CD4-positive, alpha-beta T cell treated with Interleukin-12 subunit alpha and Interleukin-12 subunit beta, for 1 hour (primary cell): ENCODE measurements around the gene JPH3.

Experiments used
- DNase-seq: peaks from one replicate; pipeline ENCODE4 v3.0.0-alpha.2; 2020

JPH3 gene

DNA sequence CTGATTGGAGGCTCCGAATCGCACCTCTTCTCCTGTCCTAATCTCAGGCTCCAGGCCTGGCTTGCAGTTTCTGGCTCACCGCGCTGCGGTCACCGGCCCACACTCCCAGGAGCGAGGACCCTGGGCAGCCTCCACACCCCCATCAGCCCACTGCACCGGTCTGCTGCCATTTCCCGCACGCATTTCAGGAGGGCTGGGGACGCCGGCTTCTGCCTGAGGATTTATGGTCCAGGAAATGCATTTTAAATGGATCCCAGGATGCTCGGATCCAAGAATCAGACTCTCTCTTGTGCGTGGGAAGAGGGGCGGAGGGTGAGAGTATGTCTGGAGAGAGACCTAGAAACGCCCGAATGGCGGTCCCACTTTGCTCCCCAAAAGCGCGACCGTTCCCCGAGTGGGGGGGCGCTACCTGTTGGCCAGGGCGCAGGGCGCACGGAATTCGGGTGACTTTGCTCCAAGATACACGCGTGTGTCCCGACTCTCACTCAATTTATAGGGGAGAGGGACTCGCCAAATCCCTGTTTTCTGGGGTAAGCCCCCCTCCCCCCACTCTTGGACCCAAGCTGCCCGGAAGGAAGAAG, 817 bp upstream of the JPH3 start:
- DNase-seq: no peak

DNA sequence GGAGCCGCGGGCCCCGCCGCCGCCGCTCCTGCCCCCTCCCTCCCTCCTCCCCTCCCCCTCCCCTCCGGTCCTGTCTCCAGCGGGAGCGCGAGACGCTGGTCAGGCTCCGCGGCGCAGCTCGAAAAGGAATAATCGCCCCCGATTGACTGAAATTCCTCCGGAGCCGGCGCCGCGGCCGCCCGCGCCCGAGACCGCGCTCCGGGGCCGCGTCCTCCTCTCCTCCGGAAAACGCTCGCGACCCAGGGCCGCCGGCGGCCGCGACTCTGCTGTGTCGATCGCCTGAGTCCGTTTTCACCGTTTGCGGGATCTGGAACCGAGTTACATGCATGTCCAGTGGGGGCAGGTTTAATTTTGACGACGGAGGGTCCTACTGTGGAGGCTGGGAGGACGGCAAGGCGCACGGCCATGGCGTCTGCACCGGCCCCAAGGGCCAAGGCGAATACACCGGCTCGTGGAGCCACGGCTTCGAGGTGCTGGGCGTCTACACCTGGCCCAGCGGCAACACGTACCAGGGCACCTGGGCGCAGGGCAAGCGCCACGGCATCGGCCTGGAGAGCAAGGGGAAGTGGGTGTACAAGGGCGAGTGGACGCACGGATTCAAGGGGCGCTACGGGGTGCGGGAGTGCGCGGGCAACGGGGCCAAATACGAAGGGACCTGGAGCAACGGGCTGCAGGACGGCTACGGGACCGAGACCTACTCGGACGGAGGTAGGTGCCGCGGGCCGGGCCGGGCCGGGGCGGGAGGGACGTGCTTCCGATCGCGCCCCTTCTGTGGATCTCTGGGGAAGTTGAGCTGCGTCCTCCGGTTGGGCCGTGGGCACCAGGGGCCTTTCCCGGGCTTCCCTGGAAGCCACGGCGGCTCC, 744 bp downstream of the JPH3 start:
- no peak for DNase-seq

DNA sequence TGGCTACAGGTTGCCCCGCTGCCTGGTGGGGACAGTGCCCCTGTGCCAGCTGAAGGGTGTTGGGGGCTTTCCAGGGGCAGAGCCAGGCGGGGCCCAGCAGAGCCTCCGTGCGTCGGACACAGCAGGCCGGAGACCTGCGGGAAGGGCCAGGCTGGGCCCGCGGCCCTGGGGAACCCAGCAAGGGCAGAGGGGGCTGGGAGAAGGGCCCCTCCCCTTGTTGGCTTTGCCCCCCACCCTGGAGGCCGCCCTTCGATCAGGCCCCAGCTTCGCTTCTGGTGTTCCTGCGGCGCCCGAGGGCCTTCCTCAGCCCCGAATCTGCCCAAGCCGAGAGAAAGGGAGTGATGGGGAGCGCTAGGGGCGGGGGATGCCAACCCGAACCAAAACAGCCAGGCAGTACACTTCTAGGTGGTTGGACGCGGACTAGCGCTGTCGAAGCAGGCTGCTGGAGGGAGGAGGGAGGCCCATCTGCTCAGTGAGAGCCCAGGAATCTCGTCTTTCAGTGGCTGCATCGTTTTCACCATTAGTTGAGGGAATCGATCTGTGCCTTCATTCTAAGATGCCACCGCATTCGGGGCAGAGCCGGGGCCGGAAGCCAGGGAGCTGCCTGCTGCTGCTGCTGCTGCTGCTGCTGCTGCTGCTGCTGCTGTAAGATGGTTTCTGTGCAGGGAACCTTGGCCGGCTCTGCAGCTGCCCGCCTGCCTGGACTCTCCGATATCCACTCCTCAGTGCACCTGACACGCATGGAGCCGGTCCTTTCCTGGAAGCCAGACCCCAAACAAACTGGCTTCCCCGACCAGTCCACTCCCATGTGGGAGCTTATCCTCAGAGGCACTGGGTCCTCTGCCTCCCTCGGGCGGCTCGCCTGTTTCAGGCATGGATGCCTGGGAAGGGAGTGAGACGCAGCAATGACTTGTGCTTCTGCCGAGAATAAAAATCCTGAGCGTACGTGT, 1.7 kb downstream of the JPH3 start:
- no peak for DNase-seq

GRCh38 chr16:87604634-87605111, 2.4 kb downstream of the JPH3 start:
- no peak for DNase-seq

DNA sequence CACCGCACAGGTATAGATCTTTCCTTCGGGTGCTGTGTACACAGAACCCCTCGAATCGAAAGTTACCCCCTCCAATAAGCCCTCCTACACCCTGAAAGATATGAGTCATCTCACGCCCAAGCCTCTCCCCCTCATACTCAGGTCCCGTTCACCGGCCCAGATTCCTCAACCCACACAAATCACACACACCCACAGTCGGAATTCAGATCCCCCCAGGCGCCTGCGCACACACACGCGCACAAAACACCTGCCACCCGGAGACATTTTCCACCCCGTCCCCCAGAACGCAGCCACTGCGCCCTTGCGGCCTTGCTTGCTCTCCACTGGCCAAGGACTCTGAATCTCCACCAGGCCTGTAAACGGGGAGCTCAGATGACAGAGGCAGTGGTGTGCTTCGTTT, 4.9 kb downstream of the JPH3 start:
- DNase-seq: no peak

GRCh38 chr16:87607871-87608270, 5.6 kb downstream of the JPH3 start:
- no peak for DNase-seq

GRCh38 chr16:87608400-87608985, 6.2 kb downstream of the JPH3 start:
- peak; percentile 15 for DNase-seq

DNA sequence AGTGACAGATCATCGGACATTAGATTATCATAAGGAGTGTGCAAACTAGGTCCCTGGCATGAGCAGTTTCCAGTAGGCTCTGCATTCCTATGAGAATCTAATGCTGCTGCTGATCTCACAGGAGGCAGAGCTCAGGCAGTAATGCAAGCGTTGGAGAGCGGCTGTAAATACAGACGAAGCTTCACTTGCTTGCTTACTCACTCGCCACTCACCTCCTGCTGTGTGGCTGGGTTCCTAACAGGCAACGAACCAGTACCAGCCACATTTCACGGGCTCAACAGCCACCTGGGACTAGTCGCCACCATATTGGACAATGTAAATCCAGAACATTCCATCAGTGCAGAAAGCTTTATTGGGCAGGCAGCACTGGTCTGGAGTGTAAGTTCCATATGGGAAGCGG, 7.7 kb downstream of the JPH3 start:
- DNase-seq: no peak

DNA sequence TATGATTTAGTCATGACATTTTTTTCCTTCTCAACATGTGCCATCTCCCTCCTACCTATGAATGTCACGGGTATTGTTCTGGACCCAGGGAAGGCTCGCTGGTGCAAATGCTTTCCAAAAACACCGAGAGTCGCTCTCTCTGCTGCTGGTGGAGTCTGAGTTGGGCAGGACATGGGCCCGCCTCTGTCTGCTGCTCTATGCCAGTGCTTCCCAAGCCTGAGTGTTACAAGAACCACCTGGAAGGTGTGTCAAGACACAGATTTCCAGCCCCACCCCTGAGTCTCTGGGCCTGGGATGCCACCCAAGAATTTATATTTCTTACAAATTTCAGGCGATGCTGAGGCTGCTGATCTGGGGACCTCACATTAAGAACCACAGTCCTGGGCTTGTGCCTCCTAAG, 9.1 kb downstream of the JPH3 start:
- DNase-seq: no peak

DNA sequence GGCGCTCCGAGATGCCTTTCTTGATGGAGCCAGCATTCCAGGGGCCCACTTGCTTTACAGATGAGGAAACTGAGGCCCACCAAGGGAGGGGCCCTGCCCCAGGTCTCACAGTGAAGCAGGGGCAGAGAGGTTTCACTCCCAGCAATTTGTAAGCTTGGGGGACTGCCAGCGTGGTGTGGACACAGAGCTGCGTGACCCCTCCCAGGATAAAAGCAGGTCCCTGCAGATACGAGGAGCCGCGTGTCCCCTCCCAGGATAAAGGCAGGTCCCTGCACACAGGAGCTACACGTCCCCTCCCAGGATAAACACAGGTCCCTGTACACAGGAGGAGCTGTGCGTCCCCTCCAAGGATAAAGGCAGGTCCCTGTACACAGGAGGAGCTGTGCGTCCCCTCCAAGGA, 11.7 kb downstream of the JPH3 start:
- no peak for DNase-seq

DNA sequence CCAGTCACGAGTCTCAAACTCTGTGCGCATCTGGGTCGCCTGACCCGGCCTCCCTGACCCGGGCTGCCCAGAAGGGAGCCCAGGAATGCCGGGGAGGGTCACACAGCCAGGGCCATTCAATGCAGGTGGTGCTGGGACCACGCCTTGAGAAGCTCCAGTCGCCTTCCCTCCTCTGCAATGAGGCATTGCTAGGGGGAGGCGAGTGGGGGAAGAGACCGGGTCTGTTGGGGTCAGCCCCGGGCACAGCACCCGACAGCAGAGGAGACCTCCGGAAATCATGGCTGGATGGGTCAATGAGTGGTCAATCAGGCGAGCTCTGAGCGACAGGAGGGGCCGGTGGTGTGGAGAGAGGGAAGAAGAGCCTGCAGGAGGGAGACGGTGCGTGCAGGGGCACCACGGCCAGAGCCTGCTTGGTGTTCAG, 13.3 kb downstream of the JPH3 start:
- DNase-seq: no peak

GRCh38 chr16:87616556-87616955, 14.2 kb downstream of the JPH3 start:
- no peak for DNase-seq

- DNase-seq: no peak
Measured at GRCh38 chr16:87618216-87618615, 15.9 kb downstream of the JPH3 start.

DNA sequence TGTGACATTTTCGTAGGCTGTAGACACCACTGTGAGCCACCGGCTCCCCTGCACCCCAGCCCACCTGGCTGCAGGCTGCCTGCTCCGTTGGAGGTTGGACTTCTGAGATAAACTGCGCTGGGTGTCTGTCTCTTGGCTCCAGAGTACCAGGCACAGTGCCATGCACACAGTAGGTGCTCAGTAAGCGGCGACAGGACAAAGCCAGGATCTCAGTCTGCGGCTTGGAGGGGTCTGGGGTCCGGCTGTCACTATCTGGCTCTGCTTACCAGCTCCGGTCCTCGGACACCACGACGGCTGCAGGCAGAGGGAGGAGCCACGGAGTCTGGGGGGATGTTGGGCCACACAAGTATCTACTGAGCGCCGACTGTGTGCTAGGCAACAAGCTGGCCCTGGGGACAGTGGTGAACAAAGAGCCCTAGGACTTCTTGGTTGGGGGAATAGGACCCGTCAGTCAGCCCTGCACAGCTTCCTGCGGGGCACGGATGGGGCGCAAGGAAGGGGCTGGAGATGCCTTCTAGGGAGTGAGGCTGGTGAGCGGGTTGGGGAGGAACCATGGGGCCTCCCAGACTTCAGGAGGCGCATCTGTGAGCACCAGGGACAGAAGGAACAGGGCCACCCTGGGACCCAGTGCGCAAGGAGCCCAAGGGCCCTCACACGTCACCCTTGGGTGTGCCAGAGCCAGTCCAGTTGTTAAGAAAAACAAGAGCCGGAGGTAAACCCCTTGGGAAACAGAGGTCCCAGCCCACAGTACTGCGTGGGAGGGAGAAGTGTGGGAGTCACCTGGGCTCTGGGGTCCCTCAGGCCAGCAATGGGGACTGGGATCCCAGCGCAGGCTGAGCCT, 17.3 kb downstream of the JPH3 start:
- DNase-seq: no peak

DNA sequence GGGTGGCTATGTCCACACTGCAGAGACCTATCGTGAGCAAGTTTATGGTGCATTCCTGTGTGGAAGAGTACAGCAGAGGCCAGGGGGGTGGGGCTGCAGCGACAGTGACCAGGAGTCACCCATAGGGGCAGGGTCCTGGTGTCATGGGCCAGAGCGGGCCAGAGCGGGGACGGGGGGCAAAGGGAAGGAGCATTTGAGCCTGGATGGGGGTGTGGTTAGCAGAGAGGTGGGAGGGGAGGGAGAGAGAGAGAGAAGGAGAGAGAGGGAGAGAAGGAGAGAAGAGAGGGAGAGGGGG, 17.8 kb downstream of the JPH3 start:
- no peak for DNase-seq

DNA sequence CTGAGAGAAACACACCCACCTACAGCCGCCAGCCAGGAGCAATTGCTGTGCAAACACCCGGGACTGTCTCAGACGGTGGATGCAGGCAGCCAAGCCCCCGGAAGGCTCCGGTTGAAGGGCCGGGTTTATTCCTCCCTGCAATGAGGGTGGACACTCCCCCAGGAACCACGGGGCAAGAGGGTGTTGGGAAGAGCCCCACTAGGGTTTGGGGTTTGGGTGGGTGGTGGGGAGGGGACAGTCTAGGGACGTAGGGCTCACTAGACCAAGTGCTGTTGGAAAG, 19.2 kb downstream of the JPH3 start:
- no peak for DNase-seq

DNA sequence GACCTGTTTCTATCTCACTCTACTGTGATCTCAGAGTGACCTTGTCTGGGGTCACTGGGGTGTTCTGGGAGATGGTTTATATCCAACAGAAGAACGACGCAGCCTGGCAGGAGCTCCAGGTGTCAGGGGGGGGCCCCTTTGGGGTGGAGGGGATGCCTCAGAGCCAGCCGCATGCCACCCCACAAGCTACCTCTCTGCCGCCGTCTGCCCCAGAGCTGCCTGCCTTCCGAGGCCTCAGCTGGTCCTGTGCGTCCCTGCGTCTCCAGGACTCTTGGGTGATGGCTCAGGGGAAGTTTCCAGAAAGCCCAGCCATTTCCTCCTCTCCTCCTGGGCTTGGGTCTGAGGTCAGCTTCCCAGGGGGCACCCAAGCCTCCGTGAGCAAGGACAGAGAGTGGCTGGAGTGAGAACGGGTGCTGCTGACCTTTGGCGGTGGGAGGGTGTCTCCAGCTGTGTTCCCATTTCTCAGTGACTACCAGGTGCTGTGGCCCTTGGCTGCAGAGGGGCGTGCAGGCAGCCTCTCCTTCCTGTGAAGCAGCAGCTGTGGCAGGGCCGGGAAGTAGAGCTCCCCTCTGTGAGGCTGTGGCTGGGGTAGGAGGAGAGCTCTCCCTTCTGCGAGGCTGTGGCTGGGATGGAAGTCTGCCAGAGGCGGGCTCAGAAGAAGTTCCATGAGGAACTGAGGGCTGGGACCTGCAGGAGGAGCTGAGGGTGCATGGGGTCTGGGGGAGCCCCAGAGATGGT, 19.8 kb downstream of the JPH3 start:
- no peak for DNase-seq

DNA sequence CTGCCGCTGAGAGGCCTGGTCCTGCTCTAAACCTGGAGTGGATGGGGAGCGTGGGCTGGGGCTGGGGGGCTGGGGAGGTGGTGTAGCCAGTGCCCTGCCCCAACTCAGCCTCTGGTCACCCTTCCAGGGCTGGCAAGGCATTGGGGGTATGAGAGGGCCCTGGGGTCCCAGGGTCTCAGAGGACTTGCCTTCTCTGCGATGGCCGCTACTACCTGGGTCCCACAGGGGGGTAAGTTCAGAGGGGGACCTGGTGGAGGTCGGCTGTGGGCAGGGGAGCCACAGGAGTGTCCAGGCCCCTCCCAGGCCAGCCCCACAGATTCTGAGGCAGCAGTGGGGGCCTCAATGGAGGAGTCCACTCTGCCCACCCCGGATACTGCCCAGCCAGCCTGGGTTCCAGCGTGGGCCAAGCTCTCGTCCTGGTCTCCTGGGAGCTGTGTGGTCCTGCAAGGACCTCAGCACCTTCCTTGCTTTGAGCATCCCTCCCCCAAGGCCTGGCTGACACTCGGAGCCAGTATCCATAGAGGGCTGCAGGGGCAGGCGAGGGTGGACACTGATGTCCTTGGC, 20.5 kb downstream of the JPH3 start:
- DNase-seq: no peak

DNA sequence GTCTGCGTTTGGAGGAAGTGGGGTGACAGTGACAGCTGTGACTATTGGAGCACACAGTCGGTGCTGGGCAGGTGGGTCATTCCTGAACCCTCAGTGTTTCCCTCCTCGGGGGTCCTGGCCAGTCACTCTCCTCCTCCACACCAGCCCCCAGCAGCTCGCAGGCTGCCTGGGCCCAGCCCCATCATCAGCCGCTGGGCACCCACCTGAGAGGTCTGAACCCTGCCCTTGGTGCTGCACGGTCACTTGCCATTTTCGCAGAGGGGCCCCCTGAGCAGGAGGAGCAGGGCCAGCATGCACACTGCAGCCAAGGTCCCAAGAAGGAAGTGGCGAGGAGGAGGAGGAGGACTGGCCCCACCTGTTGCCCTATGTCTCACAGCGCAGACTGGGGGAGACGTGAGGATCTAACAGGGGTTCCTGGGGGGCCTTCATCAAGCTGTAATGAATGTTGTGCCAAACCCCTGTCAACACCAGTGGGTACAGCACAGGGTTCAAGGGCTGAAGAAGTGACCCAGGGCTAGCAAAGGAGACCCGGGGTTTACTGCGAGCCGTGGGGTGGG, 23.0 kb downstream of the JPH3 start:
- no peak for DNase-seq

- no peak for DNase-seq
Measured at GRCh38 chr16:87626401-87626800, 24.1 kb downstream of the JPH3 start.

DNA sequence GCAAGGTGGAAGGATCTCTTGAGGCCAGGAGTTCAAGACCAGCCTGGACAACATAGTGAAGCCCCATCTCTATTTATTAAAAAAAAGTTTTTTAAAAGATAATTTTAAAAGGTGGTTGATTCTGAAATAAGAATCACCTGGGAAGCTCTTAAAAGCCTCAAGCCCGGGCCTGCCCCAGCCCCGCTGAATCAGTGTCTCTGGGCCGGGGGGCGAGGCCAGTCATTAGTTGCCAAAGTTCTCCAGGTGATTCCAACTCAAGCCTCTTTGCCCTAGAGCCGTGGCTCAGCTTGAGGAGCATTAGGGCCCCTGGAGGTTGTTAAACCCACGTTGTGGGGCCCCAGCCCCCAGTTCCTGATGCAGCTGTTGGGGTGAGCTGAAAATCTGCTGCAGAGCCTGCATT, 24.6 kb downstream of the JPH3 start:
- DNase-seq: no peak
